IMR-90 (cell line): ENCODE results near the gene HOATZ. TPM values are rescaled to one million over a fixed set of nuclear protein-coding genes. Genes with fewer than 3 reads are reported as not detected.
A peak's percentile ranks its signal among the peaks of the same experiment; 100 is the strongest.

Source experiments
- ATAC-seq: fragments of 200-7000 bp; cut with Tn5 transposase; 2 replicates; pipeline ENCODE4 v1.9.1; 2020; ENCODE audit warnings: low read depth, mild to moderate bottlenecking, moderate library complexity
- BruUV-seq: library from RNA; stranded (reverse); fragments of 400-500 nt; replicated peaks from 2 replicates; lab custom pipeline; 2021; lab: Mats Ljungman, UMichigan
- CTCF ChIA-PET: fragments of 300-600 bp; formaldehyde crosslinking; extraction: SDS; loops from one replicate; lab custom pipeline; 2021; ENCODE audit warnings: antibody characterized with exemption; lab: Yijun Ruan, JAX
- POLR2A ChIA-PET: fragments of 300-600 bp; sonication (Branson Sonifier 250); formaldehyde crosslinking; loops from one replicate; lab custom pipeline; 2022; ENCODE audit warnings: antibody characterized with exemption; ENCODE audit not compliant: unreplicated experiment; lab: Charles Lee
- DNase-seq: peaks from one replicate; pipeline ENCODE4 v3.0.0; 2013
- H2AFZ ChIP-seq: replicated peaks from 2 replicates; pipeline ENCODE3; 2013; ENCODE audit warnings: low read length, mild to moderate bottlenecking; ENCODE audit not compliant: poor library complexity
- H2AK5ac ChIP-seq: 2 replicates; pipeline ENCODE4 v1.6.1; 2013; ENCODE audit warnings: low read depth, low read length, inconsistent platforms
- H2AK9ac ChIP-seq: replicated peaks from 2 replicates; pipeline ENCODE3; 2013; ENCODE audit warnings: mild to moderate bottlenecking, low read depth, low read length, moderate library complexity; ENCODE audit not compliant: poor library complexity
- H2BK120ac ChIP-seq: 2 replicates; pipeline ENCODE4 v1.6.1; 2013; ENCODE audit warnings: low read depth, low read length, inconsistent platforms
- H2BK15ac ChIP-seq: 3 replicates; pipeline ENCODE4 v1.6.1; 2013; ENCODE audit warnings: low read depth, low read length, inconsistent platforms
- H2BK20ac ChIP-seq: 2 replicates; pipeline ENCODE4 v1.6.1; 2013; ENCODE audit warnings: low read depth, mild to moderate bottlenecking, inconsistent platforms, low read length, moderate library complexity
- H2BK5ac ChIP-seq: 2 replicates; pipeline ENCODE4 v1.6.1; 2013; ENCODE audit warnings: mild to moderate bottlenecking, low read depth, low read length, inconsistent platforms; ENCODE audit not compliant: poor library complexity, severe bottlenecking
- H3K14ac ChIP-seq: replicated peaks from 2 replicates; pipeline ENCODE4 v1.6.1; 2013; ENCODE audit warnings: low read depth, low read length, inconsistent platforms
- H3K18ac ChIP-seq: 2 replicates; pipeline ENCODE4 v1.6.1; 2013; ENCODE audit warnings: low read depth, low read length, control low read depth
- H3K23ac ChIP-seq: 2 replicates; pipeline ENCODE4 v1.6.1; 2013; ENCODE audit warnings: low read depth, low read length, inconsistent platforms
- H3K27ac ChIP-seq: 2 replicates; pipeline ENCODE4 v1.5.1; 2013; ENCODE audit warnings: mild to moderate bottlenecking, control low read depth, low read length; ENCODE audit not compliant: insufficient read depth
- H3K27me3 ChIP-seq: 2 replicates; pipeline ENCODE4 v1.6.1; 2013; ENCODE audit warnings: low read length; ENCODE audit not compliant: control insufficient read depth, insufficient read depth
- H3K36me3 ChIP-seq: 2 replicates; pipeline ENCODE4 v1.6.1; 2013; ENCODE audit warnings: low read length, mixed read lengths; ENCODE audit not compliant: control insufficient read depth, insufficient read depth
- H3K4ac ChIP-seq: 2 replicates; pipeline ENCODE4 v1.6.1; 2013; ENCODE audit warnings: low read depth, low read length, inconsistent platforms
- H3K4me1 ChIP-seq: 2 replicates; pipeline ENCODE4 v1.6.1; 2013; ENCODE audit warnings: low read length, mixed read lengths; ENCODE audit not compliant: control insufficient read depth, insufficient read depth
- H3K4me2 ChIP-seq: 2 replicates; pipeline ENCODE4 v1.6.1; 2013; ENCODE audit warnings: low read depth, mild to moderate bottlenecking, control low read depth, low read length, moderate library complexity
- H3K4me3 ChIP-seq: 2 replicates; pipeline ENCODE4 v1.5.1; 2013; ENCODE audit warnings: low read depth, mild to moderate bottlenecking, control low read depth, low read length, moderate library complexity; ENCODE audit not compliant: insufficient read depth
- H3K56ac ChIP-seq: 2 replicates; pipeline ENCODE4 v1.6.1; 2013; ENCODE audit warnings: low read length, inconsistent platforms; ENCODE audit not compliant: insufficient read depth; ENCODE audit errors: extremely low read depth
- H3K79me1 ChIP-seq, 2 experiments: 2 replicates each; pipeline ENCODE4 v1.6.1; 2013; ENCODE audit warnings: low read length in 2 of 2, inconsistent platforms in 1 of 2, low read depth in 1 of 2
- H3K9ac ChIP-seq: 2 replicates; pipeline ENCODE4 v1.6.1; 2013; ENCODE audit warnings: low read depth, low read length, control low read depth
- H3K9me1 ChIP-seq: 2 replicates; pipeline ENCODE4 v1.6.1; 2013; ENCODE audit warnings: low read length, inconsistent platforms; ENCODE audit not compliant: insufficient read depth
- H3K9me3 ChIP-seq: 2 replicates; pipeline ENCODE4 v1.6.1; 2013; ENCODE audit warnings: low read length; ENCODE audit not compliant: control insufficient read depth, insufficient read depth
- H4K20me1 ChIP-seq: 2 replicates; pipeline ENCODE4 v1.6.1; 2013; ENCODE audit warnings: low read length, inconsistent platforms; ENCODE audit not compliant: insufficient read depth
- H4K5ac ChIP-seq: 2 replicates; pipeline ENCODE4 v1.6.1; 2013; ENCODE audit warnings: mild to moderate bottlenecking, low read depth, low read length, control low read depth
- H4K8ac ChIP-seq, 2 experiments: 2 replicates each; pipeline ENCODE4 v1.6.1; 2013; ENCODE audit warnings: low read depth in 2 of 2, low read length in 2 of 2, control low read depth in 1 of 2, inconsistent platforms in 1 of 2
- H4K91ac ChIP-seq: 2 replicates; pipeline ENCODE4 v1.6.1; 2013; ENCODE audit warnings: low read depth, low read length, inconsistent platforms; ENCODE audit not compliant: insufficient read depth
- BHLHE40 ChIP-seq: fragments of 150-350 bp; IDR thresholded peaks from 2 replicates; pipeline ENCODE4 v1.6.1; 2016; ENCODE audit warnings: mild to moderate bottlenecking, low read depth, low read length
- CEBPB ChIP-seq: IDR thresholded peaks from 2 replicates; pipeline ENCODE4 v1.6.1; 2012; ENCODE audit warnings: low read depth, low read length, improper control_type of control experiment
- CTCF ChIP-seq: conservative IDR thresholded peaks from 2 replicates; pipeline ENCODE4 v1.5.1; 2012; ENCODE audit warnings: mild to moderate bottlenecking, low read depth, low read length, improper control_type of control experiment
- ELK1 ChIP-seq: fragments of 150-350 bp; IDR thresholded peaks from 2 replicates; pipeline ENCODE4 v1.6.1; 2016; ENCODE audit warnings: low read depth, mild to moderate bottlenecking, low read length, moderate library complexity, borderline replicate concordance
- MAFK ChIP-seq: IDR thresholded peaks from 2 replicates; pipeline ENCODE4 v1.6.1; 2012; ENCODE audit warnings: low read depth, low read length, improper control_type of control experiment
- MAZ ChIP-seq: IDR thresholded peaks from 2 replicates; pipeline ENCODE4 v1.6.1; 2012; ENCODE audit warnings: low read depth, mild to moderate bottlenecking, low read length, improper control_type of control experiment, moderate library complexity, borderline replicate concordance
- MXI1 ChIP-seq: IDR thresholded peaks from 2 replicates; pipeline ENCODE4 v1.6.1; 2012; ENCODE audit warnings: low read depth, mild to moderate bottlenecking, low read length, moderate library complexity, borderline replicate concordance
- NFE2L2 ChIP-seq: fragments of 150-350 bp; IDR thresholded peaks from 2 replicates; pipeline ENCODE4 v1.6.1; 2016; ENCODE audit warnings: low read depth, mild to moderate bottlenecking, low read length
- POLR2A ChIP-seq: IDR thresholded peaks from 2 replicates; pipeline ENCODE4 v1.6.1; 2012; ENCODE audit warnings: mild to moderate bottlenecking, low read depth, low read length
- RAD21 ChIP-seq: IDR thresholded peaks from 2 replicates; pipeline ENCODE4 v1.6.1; 2012; ENCODE audit warnings: low read length, improper control_type of control experiment
- SMC3 ChIP-seq: fragments of 150-350 bp; IDR thresholded peaks from 2 replicates; pipeline ENCODE4 v1.6.1; 2016; ENCODE audit warnings: low read depth, mild to moderate bottlenecking, antibody characterized with exemption, low read length, moderate library complexity
- WGBS, 2 experiments: methylation state at CpG; one replicate each; pipeline versions ENCODE4 v1.1.5 to v1.1.7; 2013; ENCODE audit warnings: missing lambda C conversion rate in 2 of 2; ENCODE audit not compliant: insufficient read length in 1 of 2; ENCODE audit errors: extremely low coverage in 2 of 2; 5-methylcytosine and 5-hydroxymethylcytosine counted together
- dilution Hi-C: fragments of 300-500 bp; cut with HindIII; formaldehyde crosslinking; loops from one replicate; pipeline ENCODE4 v1.14.3; 2018; ENCODE audit warnings: low sequenced_read_pairs; ENCODE audit not compliant: unreplicated experiment
- in situ Hi-C: fragments of 300-500 bp; cut with MboI; formaldehyde crosslinking; loops from 3 replicates; pipeline ENCODE4 v1.14.3; 2019; ENCODE audit warnings: low sequenced_read_pairs, inconsistent platforms, mixed read lengths
- intact Hi-C: fragments of 100-400 bp; cut with micrococcal nuclease; formaldehyde crosslinking; loops from 2 replicates; pipeline ENCODE4 v1.10.0; 2022
- polyA plus RNA-seq, 3 experiments: library from polyadenylated mRNA; depleted of rRNA; stranded (reverse); fragments of >200 nt; gene quantifications; 2 replicates each; pipeline ENCODE4 v1.2.3, GENCODE V29; 2012; ENCODE audit warnings: low replicate concordance in 1 of 3
- total RNA-seq: library from RNA; depleted of rRNA; stranded (reverse); fragments of >200 nt; gene quantifications from 2 replicates; pipeline ENCODE4 v1.2.3, GENCODE V29; 2012

HOATZ gene
- total and polyA plus RNA-seq, 2 of the 4 experiments (the other 2 are of a cell fraction), result not detected

GRCh38 chr11:111565114-111565720 is 50.6 kb downstream of the HOATZ start:
- POLR2A ChIA-PET, result no interaction called here

More at GRCh38 chr11:111565114-111565720, 50.6 kb downstream of the HOATZ start:
- Histone ChIP-seq H4K5ac (no peak overlapping the region), H2BK5ac (peak overlapping the region; percentile 10), H3K4me1 (peaks cover 23% of the 10 kb centered on the region), H2BK20ac (0 out of 2 replicates have a peak overlapping the region, but pooled peaks have one; percentile 0), H3K9ac (no peak overlapping the region), H2BK120ac (peak overlapping the region; percentile 71), H3K36me3 (peaks cover 15% of the 10 kb centered on the region), H3K18ac (no peak overlapping the region), H4K91ac (peak overlapping the region; percentile 64; the same call in 1 of the 2 replicates), H3K4ac (peak overlapping the region; percentile 61), H3K27me3 (no peaks in the 10 kb centered on the region), H3K79me1 (peaks cover under 1 to 17% of the 10 kb centered on the region in 2 experiments; a peak in 2 of 4 replicates), H3K14ac (no peak overlapping the region), H3K4me2 (no peak overlapping the region), H2AFZ (no peak overlapping the region), H3K9me3 (no peaks in the 10 kb centered on the region), H2AK5ac (0 out of 2 replicates have a peak overlapping the region, but pooled peaks have one; percentile 9), H2BK15ac (no peak overlapping the region), H4K20me1 (0 out of 2 replicates have a peak, but pooled peaks cover 3% of the 10 kb centered on the region), H3K9me1 (peaks cover 13% of the 10 kb centered on the region), H3K23ac (no peak overlapping the region), H4K8ac (peak overlapping the region in 1 of 2 experiments; percentile 42; a peak in 1 of 4 replicates), H3K4me3 (no peak overlapping the region), H3K56ac (no peak overlapping the region), H3K27ac (no peak overlapping the region), H2AK9ac (no peak overlapping the region)
- no TSS peak for BruUV-seq
- in situ Hi-C loops, result no loop called here
- dilution Hi-C loops, result no loop called here
- CTCF ChIA-PET, result interaction anchor here (0.8 kb wide), 1 partner anchor 116 kb away, joined by 3 read pairs; no protein-coding TSS in a partner anchor
- intact Hi-C loops, result loop anchor here (1.0 to 2.0 kb wide), 4 partner anchors 36 to 276 kb away; no protein-coding TSS in a partner anchor
- peak; percentile 80 for DNase-seq
- WGBS, 2 experiments, result no CpG with 5 or more reads among the region's 4 CpGs
- peak; percentile 11; the same call in 1 of the 2 replicates for ATAC-seq
- TF ChIP-seq NFE2L2, result peak; percentile 24; the same call in 1 of the 2 replicates
- TF ChIP-seq SMC3, result peak; percentile 92
- TF ChIP-seq MAFK, result peak; percentile 98
- TF ChIP-seq RAD21, result peak; percentile 89
- no peak for TF ChIP-seq MXI1
- no peak for TF ChIP-seq ELK1
- TF ChIP-seq POLR2A, result peak; percentile 28; the same call in 1 of the 2 replicates
- TF ChIP-seq BHLHE40, result no peak
- no peak for TF ChIP-seq MAZ
- peak; percentile 83 for TF ChIP-seq CEBPB
- TF ChIP-seq CTCF, result peak; percentile 92
